Measurements from ENCODE around the gene GYPA.
"Not testable (repeated sequence)": the region's sequence is repeated elsewhere in the genome, so short reads cannot be mapped to it uniquely, and the experiment has no call there.

DNA sequence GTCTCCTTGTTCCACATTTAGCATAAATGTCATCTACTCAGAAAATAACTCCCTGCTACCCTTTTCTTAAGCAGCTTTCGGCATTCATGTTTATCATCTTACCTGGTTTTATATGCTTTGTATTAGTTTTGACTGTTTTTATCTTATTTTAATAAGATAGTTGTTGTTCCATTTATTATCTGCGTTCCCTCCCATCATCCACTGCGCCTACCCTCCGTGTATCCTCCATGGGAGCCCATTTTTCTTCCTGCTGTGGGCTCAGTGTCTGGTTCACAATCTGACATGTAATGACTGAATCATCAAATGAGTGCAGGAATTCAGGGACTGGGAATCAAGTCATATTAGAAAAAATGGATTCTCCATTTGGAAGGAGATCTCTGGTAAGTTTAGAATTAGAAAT is 2.3 kb downstream of the GYPA start:
- not testable (repeated sequence) for TF ChIP-seq POLR2A (IDR thresholded peaks at IDR 0.05)
- TF ChIP-seq, protein P1, sequence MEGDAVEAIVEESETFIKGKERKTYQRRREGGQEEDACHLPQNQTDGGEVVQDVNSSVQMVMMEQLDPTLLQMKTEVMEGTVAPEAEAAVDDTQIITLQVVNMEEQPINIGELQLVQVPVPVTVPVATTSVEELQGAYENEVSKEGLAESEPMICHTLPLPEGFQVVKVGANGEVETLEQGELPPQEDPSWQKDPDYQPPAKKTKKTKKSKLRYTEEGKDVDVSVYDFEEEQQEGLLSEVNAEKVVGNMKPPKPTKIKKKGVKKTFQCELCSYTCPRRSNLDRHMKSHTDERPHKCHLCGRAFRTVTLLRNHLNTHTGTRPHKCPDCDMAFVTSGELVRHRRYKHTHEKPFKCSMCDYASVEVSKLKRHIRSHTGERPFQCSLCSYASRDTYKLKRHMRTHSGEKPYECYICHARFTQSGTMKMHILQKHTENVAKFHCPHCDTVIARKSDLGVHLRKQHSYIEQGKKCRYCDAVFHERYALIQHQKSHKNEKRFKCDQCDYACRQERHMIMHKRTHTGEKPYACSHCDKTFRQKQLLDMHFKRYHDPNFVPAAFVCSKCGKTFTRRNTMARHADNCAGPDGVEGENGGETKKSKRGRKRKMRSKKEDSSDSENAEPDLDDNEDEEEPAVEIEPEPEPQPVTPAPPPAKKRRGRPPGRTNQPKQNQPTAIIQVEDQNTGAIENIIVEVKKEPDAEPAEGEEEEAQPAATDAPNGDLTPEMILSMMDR (IDR thresholded peaks at IDR 0.05): not testable (repeated sequence)

Measured in body of pancreas (tissue), 4 donors.